Liver (tissue), 9 donors: ENCODE measurements around the gene SETD7. TPM values are rescaled to one million over a fixed set of nuclear protein-coding genes. Genes with fewer than 3 reads are reported as not detected.

Source experiments
- DNase-seq: peaks from one replicate; pipeline ENCODE4 v3.0.0-alpha.2; 2017; ENCODE audit warnings: low spot score
- H3K27ac ChIP-seq, 2 donors: one replicate each; pipeline ENCODE4 v1.7.0; 2013; ENCODE audit warnings: inconsistent platforms in 2 of 2, low read length in 2 of 2, control low read depth in 1 of 2, low read depth in 1 of 2, mild to moderate bottlenecking in 1 of 2
- H3K27me3 ChIP-seq, 4 donors: one replicate each; pipeline versions ENCODE4 v1.6.1 to v1.7.0; 2013; ENCODE audit warnings: low read length in 3 of 4, inconsistent platforms in 1 of 4, mild to moderate bottlenecking in 1 of 4, moderate library complexity in 1 of 4; ENCODE audit not compliant: control insufficient read depth in 4 of 4, insufficient read depth in 4 of 4
- H3K36me3 ChIP-seq, 4 donors: one replicate each; pipeline versions ENCODE4 v1.6.1 to v1.7.0; 2013; ENCODE audit warnings: low read length in 3 of 4, mild to moderate bottlenecking in 3 of 4, low read depth in 1 of 4, moderate library complexity in 1 of 4; ENCODE audit not compliant: control insufficient read depth in 4 of 4, insufficient read depth in 3 of 4
- H3K4me1 ChIP-seq, 4 donors: one replicate each; pipeline versions ENCODE4 v1.6.1 to v1.7.0; 2013; ENCODE audit warnings: low read length in 3 of 4, mild to moderate bottlenecking in 3 of 4, moderate library complexity in 1 of 4; ENCODE audit not compliant: control insufficient read depth in 4 of 4, insufficient read depth in 4 of 4
- H3K4me3 ChIP-seq, 3 donors: one replicate each; pipeline versions ENCODE4 v1.6.1 to v1.7.0; 2013; ENCODE audit warnings: low read length in 3 of 3, control low read depth in 1 of 3, low read depth in 1 of 3, mild to moderate bottlenecking in 1 of 3
- H3K9ac ChIP-seq, 2 donors: one replicate each; pipeline ENCODE4 v1.7.0; 2013; ENCODE audit warnings: low read length in 2 of 2, mild to moderate bottlenecking in 2 of 2, moderate library complexity in 2 of 2, control low read depth in 1 of 2, low read depth in 1 of 2
- H3K9me3 ChIP-seq, 4 donors: one replicate each; pipeline versions ENCODE4 v1.6.1 to v1.7.0; 2013; ENCODE audit warnings: low read length in 3 of 4; ENCODE audit not compliant: control insufficient read depth in 4 of 4
- EGR1 ChIP-seq, 2 donors: IDR thresholded peaks; 2 replicates each; pipeline ENCODE4 v1.6.1; 2016 to 2018; ENCODE audit warnings: antibody characterized with exemption in 2 of 2, low read depth in 2 of 2
- FOXA1 ChIP-seq: IDR thresholded peaks from 2 replicates; pipeline ENCODE4 v1.6.1; 2016; ENCODE audit warnings: antibody characterized with exemption
- FOXA2 ChIP-seq: IDR thresholded peaks from 2 replicates; pipeline ENCODE4 v1.6.1; 2016; ENCODE audit warnings: antibody characterized with exemption
- GABPA ChIP-seq, 2 donors: IDR thresholded peaks in 1 of 2; conservative IDR thresholded peaks in 1 of 2; 2 replicates each; pipeline ENCODE4 v1.6.1; 2016; ENCODE audit warnings: antibody characterized with exemption in 2 of 2, mild to moderate bottlenecking in 1 of 2, moderate library complexity in 1 of 2
- HNF4A ChIP-seq, 2 donors: conservative IDR thresholded peaks; 2 replicates each; pipeline ENCODE4 v1.6.1; 2016; ENCODE audit warnings: antibody characterized with exemption in 2 of 2, mild to moderate bottlenecking in 2 of 2
- HNF4G ChIP-seq: IDR thresholded peaks from 2 replicates; pipeline ENCODE4 v1.6.1; 2016; ENCODE audit warnings: antibody characterized with exemption
- JUND ChIP-seq, 2 donors: IDR thresholded peaks; 2 replicates each; pipeline ENCODE4 v1.6.1; 2016; ENCODE audit warnings: antibody characterized with exemption in 2 of 2
- NR2F2 ChIP-seq: IDR thresholded peaks from 2 replicates; pipeline ENCODE4 v1.6.1; 2016; ENCODE audit warnings: antibody characterized with exemption
- RAD21 ChIP-seq, 2 donors: IDR thresholded peaks; 2 replicates each; pipeline ENCODE4 v1.6.1; 2016; ENCODE audit warnings: antibody characterized with exemption in 2 of 2, mild to moderate bottlenecking in 2 of 2
- RXRA ChIP-seq, 2 donors: IDR thresholded peaks; 2 replicates each; pipeline ENCODE4 v1.6.1; 2017 to 2018; ENCODE audit warnings: antibody characterized with exemption in 2 of 2, mild to moderate bottlenecking in 1 of 2
- SP1 ChIP-seq: IDR thresholded peaks from 2 replicates; pipeline ENCODE4 v1.6.1; 2018; ENCODE audit warnings: antibody characterized with exemption, mild to moderate bottlenecking
- TAF1 ChIP-seq: conservative IDR thresholded peaks from 2 replicates; pipeline ENCODE4 v1.6.1; 2016; ENCODE audit warnings: antibody characterized with exemption, mild to moderate bottlenecking
- YY1 ChIP-seq: IDR thresholded peaks from 2 replicates; pipeline ENCODE4 v1.6.1; 2016; ENCODE audit warnings: antibody characterized with exemption, mild to moderate bottlenecking
- WGBS: extraction: QIAGEN DNeasy Blood & Tissue Kit; methylation state at CpG from one replicate; pipeline ENCODE4 v1.1.7; 2013; 5-methylcytosine and 5-hydroxymethylcytosine counted together
- polyA plus RNA-seq, 2 donors: library from polyadenylated mRNA; stranded (reverse) in 1 of 2; unstranded in 1 of 2; fragments of 200-250 nt in 1 of 2; fragments of >200 nt in 1 of 2; fragmentation: Nextera tagmentation in 1 of 2; extraction: Ambion mirVana in 1 of 2; gene quantifications; one replicate each; pipeline versions ENCODE4 v1.2.1 to v1.2.3, GENCODE V29; 2013 to 2015
- total RNA-seq, 2 donors: library from RNA; depleted of rRNA; stranded (reverse); fragments of >200 nt; gene quantifications; one replicate each; pipeline ENCODE4 v1.2.3, GENCODE V29; 2014
- TF ChIP-seq, protein P1 (sequence below): IDR thresholded peaks from 2 replicates; pipeline ENCODE4 v1.6.1; 2016; ENCODE audit warnings: antibody characterized with exemption
- TF ChIP-seq, protein P2 (sequence below): IDR thresholded peaks from 2 replicates; pipeline ENCODE4 v1.6.1; 2016; ENCODE audit warnings: antibody characterized with exemption
- TF ChIP-seq, protein P3 (sequence below): IDR thresholded peaks from 2 replicates; pipeline ENCODE4 v1.6.1; 2016; ENCODE audit warnings: antibody characterized with exemption
- TF ChIP-seq, protein P4 (sequence below): IDR thresholded peaks from 2 replicates; pipeline ENCODE4 v1.6.1; 2016; ENCODE audit warnings: antibody characterized with exemption, mild to moderate bottlenecking
- TF ChIP-seq, protein P5 (sequence below): fragments of 150-350 bp; IDR thresholded peaks from 2 replicates; pipeline ENCODE4 v1.5.1; 2017; ENCODE audit warnings: improper control_type of control experiment, low read depth, low read length; ENCODE audit not compliant: missing input control
- donor health status: healthy.
- donor health status: healthy.
- donor health status: healthy.
- donor health status: healthy.
- donor health status: healthy.

The SETD7 gene
- total and polyA plus RNA-seq, 4 donors, result 12.9 to 81.7 (median 18.0) TPM

DNA sequence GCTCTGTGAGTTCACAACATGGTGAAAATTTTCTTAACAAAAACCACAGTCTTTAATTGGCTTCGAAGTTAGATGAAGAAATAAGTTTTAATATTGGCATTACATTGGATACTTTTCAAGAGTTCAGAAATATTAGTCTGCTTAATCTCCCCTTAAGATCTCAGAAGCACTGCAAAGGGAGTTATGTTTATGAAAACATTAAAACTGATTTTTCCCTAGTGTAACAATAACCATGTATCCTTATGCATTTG lies 1.5 kb downstream of the SETD7 start:
- no peak for DNase-seq
- Histone ChIP-seq H3K27ac (peak overlapping the region; percentile 99 to 100), H3K4me1 (peaks cover 14 to 67% (median 46%) of the 10 kb centered on the region in 4 donors), H3K27me3 (no peaks in the 10 kb centered on the region), H3K9ac (peak overlapping the region; percentile 82 to 84), H3K4me3 (peak overlapping the region; percentile 70 to 86 (median 86)), H3K9me3 (no peaks in the 10 kb centered on the region), H3K36me3 (no peaks in the 10 kb centered on the region)
- 43% methylated on average over 1 of the region's 1 CpG for WGBS
- TF ChIP-seq HNF4A (conservative IDR thresholded peaks at IDR 0.05) (no peak), YY1 (no peak), TAF1 (no peak), JUND (IDR thresholded peaks at IDR 0.05) (no peak)

DNA sequence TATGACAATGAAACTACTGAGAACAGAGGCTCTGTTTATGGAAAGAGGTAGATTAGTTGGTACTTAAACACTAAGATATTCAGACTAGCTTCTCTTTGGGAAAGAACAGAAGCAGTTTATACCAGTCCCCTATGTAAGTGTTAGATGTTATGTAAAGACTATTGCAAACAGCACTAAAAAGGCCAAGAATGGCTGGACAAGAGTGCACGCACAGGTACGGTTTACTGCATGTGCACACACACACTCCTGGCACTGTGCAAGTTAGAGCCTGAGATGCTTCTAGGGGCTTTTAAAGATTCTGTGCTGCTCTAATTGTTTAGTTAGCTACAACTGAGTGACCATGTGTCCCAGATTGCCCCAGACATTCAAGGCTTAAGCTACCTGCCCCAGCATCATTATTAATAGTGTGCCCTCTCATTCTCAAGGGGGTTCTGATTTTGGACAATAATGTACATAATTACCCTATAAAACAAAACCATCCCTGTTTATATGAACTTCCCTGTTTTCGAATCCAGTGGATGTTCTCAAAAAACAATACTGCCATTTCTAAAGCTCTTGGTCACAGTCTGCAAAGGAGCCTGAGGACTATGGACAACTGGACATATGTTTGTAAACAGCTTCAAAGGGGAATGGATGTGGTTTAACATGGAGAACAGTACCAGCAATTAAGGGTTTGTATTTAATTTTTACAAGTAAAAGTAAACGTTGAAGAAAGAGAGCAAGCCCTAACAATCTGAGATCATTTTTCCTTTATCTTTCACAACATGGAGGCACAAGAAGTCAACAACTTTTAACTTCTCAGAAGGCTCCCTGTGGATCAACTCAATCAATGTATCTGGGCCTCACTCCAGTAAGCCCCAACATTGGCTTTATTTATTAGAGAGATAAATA lies 2.0 kb downstream of the SETD7 start:
- no peaks in the 10 kb centered on the region for H3K36me3 ChIP-seq
- no peaks in the 10 kb centered on the region for H3K27me3 ChIP-seq
- H3K4me1 ChIP-seq, result peaks cover 14 to 61% (median 42%) of the 10 kb centered on the region in 4 donors
- peak overlapping the region; percentile 99 to 100 for H3K27ac ChIP-seq
- H3K4me3 ChIP-seq, result peak overlapping the region in 2 of 3 donors; percentile 70 to 86
- no peaks in the 10 kb centered on the region for H3K9me3 ChIP-seq
- DNase-seq, result no peak
- peak; percentile 20 for TF ChIP-seq YY1
- no peak for TF ChIP-seq HNF4A (conservative IDR thresholded peaks at IDR 0.05)
- WGBS, result 53% methylated on average over 4 of the region's 4 CpGs
- H3K9ac ChIP-seq, result peak overlapping the region in 1 of 2 donors; percentile 82

DNA sequence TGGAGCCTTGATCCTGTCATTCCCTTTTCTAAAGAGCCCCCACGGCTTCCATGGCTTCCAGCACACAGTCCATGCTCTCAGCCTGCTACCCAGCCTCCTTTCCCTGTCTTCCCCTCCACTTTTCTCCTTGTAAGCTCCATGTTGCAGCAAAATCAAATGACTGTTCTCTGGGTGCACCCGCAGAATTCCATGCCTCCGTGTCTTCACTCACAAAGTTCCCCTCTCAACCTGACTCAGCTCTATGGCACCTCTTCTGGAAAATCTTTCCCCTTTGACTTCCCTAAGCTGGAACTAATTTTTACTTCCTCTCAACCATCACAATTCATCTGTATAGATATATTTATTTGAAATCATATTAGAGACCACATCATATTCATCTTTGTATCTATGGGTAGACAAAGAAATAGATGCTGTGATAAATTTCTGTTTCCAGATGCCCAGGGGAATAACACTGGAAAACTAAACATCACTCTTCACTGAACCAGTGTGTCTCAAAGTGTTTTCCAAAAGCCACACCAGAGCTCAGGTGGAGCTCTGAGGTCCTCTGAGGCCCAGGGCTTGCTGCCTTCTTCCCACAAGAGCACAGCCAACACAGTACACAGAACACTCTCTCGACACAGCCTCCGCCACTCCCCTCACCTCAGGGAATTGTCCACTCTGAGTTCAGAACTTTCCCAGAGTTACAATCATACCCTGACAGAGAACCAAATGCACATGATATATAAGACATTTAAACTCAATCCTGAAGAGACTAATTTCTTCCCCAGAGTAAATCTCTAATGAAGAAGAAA lies 3.3 kb downstream of the SETD7 start:
- no peak for DNase-seq
- no peaks in the 10 kb centered on the region for H3K27me3 ChIP-seq
- H3K36me3 ChIP-seq, result no peaks in the 10 kb centered on the region
- no peak overlapping the region for H3K4me3 ChIP-seq
- peaks cover 10 to 49% (median 30%) of the 10 kb centered on the region in 4 donors for H3K4me1 ChIP-seq
- no peaks in the 10 kb centered on the region for H3K9me3 ChIP-seq
- peak overlapping the region in 1 of 2 donors; percentile 14 for H3K9ac ChIP-seq
- H3K27ac ChIP-seq, result peak overlapping the region; percentile 1 to 13
- TF ChIP-seq, protein P1, sequence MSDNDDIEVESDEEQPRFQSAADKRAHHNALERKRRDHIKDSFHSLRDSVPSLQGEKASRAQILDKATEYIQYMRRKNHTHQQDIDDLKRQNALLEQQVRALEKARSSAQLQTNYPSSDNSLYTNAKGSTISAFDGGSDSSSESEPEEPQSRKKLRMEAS, result no peak
- TF ChIP-seq NR2F2 (no peak), RAD21 (IDR thresholded peaks at IDR 0.05) (no peak), HNF4G (no peak), TAF1 (no peak), RXRA (IDR thresholded peaks at IDR 0.05) (no peak), EGR1 (IDR thresholded peaks at IDR 0.05; ENCODE audit: low read depth in 2 of 2) (no peak), GABPA (IDR thresholded peaks at IDR 0.05 in 1 of 2, conservative IDR thresholded peaks at IDR 0.05 in 1 of 2) (no peak), JUND (IDR thresholded peaks at IDR 0.05) (no peak), HNF4A (conservative IDR thresholded peaks at IDR 0.05) (no peak), FOXA1 (no peak), SP1 (no peak), YY1 (no peak), FOXA2 (no peak)
- TF ChIP-seq, protein P2, sequence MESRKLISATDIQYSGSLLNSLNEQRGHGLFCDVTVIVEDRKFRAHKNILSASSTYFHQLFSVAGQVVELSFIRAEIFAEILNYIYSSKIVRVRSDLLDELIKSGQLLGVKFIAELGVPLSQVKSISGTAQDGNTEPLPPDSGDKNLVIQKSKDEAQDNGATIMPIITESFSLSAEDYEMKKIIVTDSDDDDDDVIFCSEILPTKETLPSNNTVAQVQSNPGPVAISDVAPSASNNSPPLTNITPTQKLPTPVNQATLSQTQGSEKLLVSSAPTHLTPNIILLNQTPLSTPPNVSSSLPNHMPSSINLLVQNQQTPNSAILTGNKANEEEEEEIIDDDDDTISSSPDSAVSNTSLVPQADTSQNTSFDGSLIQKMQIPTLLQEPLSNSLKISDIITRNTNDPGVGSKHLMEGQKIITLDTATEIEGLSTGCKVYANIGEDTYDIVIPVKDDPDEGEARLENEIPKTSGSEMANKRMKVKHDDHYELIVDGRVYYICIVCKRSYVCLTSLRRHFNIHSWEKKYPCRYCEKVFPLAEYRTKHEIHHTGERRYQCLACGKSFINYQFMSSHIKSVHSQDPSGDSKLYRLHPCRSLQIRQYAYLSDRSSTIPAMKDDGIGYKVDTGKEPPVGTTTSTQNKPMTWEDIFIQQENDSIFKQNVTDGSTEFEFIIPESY, result no peak
- TF ChIP-seq, protein P3, sequence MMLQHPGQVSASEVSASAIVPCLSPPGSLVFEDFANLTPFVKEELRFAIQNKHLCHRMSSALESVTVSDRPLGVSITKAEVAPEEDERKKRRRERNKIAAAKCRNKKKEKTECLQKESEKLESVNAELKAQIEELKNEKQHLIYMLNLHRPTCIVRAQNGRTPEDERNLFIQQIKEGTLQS, result no peak
- TF ChIP-seq, protein P4, sequence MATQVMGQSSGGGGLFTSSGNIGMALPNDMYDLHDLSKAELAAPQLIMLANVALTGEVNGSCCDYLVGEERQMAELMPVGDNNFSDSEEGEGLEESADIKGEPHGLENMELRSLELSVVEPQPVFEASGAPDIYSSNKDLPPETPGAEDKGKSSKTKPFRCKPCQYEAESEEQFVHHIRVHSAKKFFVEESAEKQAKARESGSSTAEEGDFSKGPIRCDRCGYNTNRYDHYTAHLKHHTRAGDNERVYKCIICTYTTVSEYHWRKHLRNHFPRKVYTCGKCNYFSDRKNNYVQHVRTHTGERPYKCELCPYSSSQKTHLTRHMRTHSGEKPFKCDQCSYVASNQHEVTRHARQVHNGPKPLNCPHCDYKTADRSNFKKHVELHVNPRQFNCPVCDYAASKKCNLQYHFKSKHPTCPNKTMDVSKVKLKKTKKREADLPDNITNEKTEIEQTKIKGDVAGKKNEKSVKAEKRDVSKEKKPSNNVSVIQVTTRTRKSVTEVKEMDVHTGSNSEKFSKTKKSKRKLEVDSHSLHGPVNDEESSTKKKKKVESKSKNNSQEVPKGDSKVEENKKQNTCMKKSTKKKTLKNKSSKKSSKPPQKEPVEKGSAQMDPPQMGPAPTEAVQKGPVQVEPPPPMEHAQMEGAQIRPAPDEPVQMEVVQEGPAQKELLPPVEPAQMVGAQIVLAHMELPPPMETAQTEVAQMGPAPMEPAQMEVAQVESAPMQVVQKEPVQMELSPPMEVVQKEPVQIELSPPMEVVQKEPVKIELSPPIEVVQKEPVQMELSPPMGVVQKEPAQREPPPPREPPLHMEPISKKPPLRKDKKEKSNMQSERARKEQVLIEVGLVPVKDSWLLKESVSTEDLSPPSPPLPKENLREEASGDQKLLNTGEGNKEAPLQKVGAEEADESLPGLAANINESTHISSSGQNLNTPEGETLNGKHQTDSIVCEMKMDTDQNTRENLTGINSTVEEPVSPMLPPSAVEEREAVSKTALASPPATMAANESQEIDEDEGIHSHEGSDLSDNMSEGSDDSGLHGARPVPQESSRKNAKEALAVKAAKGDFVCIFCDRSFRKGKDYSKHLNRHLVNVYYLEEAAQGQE, result no peak
- TF ChIP-seq, protein P5, sequence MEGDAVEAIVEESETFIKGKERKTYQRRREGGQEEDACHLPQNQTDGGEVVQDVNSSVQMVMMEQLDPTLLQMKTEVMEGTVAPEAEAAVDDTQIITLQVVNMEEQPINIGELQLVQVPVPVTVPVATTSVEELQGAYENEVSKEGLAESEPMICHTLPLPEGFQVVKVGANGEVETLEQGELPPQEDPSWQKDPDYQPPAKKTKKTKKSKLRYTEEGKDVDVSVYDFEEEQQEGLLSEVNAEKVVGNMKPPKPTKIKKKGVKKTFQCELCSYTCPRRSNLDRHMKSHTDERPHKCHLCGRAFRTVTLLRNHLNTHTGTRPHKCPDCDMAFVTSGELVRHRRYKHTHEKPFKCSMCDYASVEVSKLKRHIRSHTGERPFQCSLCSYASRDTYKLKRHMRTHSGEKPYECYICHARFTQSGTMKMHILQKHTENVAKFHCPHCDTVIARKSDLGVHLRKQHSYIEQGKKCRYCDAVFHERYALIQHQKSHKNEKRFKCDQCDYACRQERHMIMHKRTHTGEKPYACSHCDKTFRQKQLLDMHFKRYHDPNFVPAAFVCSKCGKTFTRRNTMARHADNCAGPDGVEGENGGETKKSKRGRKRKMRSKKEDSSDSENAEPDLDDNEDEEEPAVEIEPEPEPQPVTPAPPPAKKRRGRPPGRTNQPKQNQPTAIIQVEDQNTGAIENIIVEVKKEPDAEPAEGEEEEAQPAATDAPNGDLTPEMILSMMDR, result no peak
- 70% methylated on average over 5 of the region's 5 CpGs for WGBS
